ENCODE measurements around the gene SLC8A1.

Gene SLC8A1

DNA sequence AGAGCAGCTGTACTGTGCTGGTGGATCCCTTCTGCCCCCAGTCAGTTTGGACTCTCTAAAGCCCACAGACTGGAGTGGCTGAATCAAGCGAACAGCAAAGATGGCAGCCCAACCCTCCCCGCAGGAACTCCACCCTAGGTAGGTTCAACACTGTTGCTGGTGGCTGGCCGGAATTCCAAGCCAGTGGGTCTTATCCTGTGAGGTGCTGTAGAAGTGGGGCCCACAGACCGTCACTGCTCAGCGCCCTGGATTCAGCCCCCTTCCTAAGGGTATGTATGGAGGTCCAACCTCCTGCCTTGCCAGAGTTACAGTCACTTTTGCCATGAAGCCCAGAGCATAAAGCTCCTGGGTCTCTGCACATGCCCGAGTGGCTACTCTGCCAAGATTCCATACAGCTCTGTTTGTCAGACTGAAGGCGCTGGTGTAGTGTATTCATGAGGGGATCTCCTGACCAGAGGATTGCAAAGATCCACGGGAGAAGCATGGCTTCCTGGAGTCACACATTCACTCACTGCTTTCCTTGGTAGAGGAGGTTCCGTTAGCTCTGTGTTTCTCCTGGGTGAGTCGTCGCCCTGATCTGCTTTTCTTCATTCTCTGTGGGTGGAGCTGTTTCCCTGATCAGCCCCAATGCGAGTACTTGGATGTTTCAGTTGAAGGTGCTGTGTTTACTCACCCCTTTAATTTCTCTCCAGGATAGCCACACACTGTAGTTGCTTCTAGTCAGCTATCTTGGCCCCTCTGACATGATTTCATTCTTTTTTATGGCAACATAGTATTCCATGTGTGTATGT is 379.3 kb downstream of the SLC8A1 start:
- Histone ChIP-seq H3K27ac (no peak overlapping the region), H3K9me3 (ENCODE audit: severe bottlenecking) (peaks cover 6% of the 10 kb centered on the region), H3K36me3 (no peaks in the 10 kb centered on the region), H3K4me3 (ENCODE audit: low read depth, low read length) (no peak overlapping the region), H3K27me3 (ENCODE audit: insufficient read depth, low read depth, severe bottlenecking) (no peaks in the 10 kb centered on the region)
- TF ChIP-seq, protein P1, sequence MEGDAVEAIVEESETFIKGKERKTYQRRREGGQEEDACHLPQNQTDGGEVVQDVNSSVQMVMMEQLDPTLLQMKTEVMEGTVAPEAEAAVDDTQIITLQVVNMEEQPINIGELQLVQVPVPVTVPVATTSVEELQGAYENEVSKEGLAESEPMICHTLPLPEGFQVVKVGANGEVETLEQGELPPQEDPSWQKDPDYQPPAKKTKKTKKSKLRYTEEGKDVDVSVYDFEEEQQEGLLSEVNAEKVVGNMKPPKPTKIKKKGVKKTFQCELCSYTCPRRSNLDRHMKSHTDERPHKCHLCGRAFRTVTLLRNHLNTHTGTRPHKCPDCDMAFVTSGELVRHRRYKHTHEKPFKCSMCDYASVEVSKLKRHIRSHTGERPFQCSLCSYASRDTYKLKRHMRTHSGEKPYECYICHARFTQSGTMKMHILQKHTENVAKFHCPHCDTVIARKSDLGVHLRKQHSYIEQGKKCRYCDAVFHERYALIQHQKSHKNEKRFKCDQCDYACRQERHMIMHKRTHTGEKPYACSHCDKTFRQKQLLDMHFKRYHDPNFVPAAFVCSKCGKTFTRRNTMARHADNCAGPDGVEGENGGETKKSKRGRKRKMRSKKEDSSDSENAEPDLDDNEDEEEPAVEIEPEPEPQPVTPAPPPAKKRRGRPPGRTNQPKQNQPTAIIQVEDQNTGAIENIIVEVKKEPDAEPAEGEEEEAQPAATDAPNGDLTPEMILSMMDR (IDR thresholded peaks at IDR 0.05; ENCODE audit: low read depth, low read length), result no peak
- DNase-seq, result no peak

DNA sequence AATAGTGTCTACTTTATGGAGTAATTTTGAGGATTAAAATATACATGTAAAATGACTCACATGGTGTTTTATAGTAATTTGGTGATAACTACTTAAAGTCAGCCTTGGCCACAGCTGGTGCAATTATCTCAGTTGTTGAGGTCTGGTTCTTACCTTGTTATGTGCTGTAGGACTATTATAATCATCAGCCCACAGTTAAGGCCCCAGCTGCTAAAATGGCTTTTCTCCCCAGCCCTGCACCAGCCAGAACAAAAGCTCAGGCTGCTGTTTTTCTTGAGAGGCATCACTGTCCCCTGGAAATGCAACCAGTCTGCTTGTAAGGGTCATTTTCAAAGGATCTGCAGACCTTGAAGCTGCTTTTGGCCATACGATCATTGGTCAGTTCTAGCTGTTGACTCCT is 389.5 kb downstream of the SLC8A1 start:
- Histone ChIP-seq H3K36me3 (no peaks in the 10 kb centered on the region), H3K27ac (no peak overlapping the region), H3K9me3 (ENCODE audit: severe bottlenecking) (peaks cover 4% of the 10 kb centered on the region), H3K4me3 (ENCODE audit: low read depth, low read length) (no peak overlapping the region), H3K27me3 (ENCODE audit: insufficient read depth, low read depth, severe bottlenecking) (no peaks in the 10 kb centered on the region)
- no peak for DNase-seq
- TF ChIP-seq, protein P1 (IDR thresholded peaks at IDR 0.05; ENCODE audit: low read depth, low read length), result no peak

DNA sequence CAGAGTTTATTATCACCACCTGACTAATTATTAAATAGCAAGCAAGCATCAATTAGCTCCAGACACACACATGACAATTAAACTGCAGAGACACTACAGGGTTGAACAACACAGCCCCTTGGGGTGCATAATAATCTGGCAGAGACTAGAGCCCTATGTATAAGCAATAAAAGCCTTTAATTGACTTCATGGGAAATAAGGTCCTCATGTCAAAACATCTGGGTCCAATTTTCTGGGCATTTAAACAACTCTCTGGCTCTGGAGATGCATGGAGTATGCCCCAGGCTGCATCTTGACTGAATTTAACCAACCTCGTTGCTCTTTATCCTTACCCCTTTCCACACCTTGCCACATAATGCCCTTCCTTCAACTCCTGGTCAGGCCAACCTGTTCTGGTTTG is 402.1 kb downstream of the SLC8A1 start:
- Histone ChIP-seq H3K27me3 (ENCODE audit: insufficient read depth, low read depth, severe bottlenecking) (no peaks in the 10 kb centered on the region), H3K27ac (no peak overlapping the region), H3K36me3 (no peaks in the 10 kb centered on the region), H3K4me3 (ENCODE audit: low read depth, low read length) (no peak overlapping the region), H3K9me3 (ENCODE audit: severe bottlenecking) (no peaks in the 10 kb centered on the region)
- DNase-seq, result no peak
- TF ChIP-seq, protein P1 (IDR thresholded peaks at IDR 0.05; ENCODE audit: low read depth, low read length), result no peak

DNA sequence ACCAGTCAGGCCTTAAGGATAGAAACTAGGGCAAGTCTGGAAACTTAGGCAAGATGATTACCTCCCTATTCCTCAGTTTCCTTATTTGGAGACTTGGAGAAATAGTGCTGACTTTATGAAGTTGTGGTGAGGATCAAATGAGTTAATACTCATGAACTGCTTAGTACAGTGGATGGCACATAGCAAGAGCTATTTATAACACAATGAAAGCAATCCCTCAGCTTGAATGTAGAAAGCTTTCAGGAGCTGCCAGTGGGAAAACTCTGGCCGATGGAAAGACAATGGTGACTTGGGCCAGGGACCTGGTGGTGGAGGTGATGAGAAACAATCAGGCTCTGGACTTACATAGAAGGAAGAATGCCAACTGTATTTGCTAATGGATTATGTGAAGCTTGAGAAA is 403.4 kb downstream of the SLC8A1 start:
- no peaks in the 10 kb centered on the region for H3K36me3 ChIP-seq
- H3K9me3 ChIP-seq (ENCODE audit: severe bottlenecking), result no peaks in the 10 kb centered on the region
- no peak overlapping the region for H3K27ac ChIP-seq
- TF ChIP-seq, protein P1 (IDR thresholded peaks at IDR 0.05; ENCODE audit: low read depth, low read length), result no peak
- no peak overlapping the region for H3K4me3 ChIP-seq (ENCODE audit: low read depth, low read length)
- H3K27me3 ChIP-seq (ENCODE audit: insufficient read depth, low read depth, severe bottlenecking), result no peaks in the 10 kb centered on the region
- no peak for DNase-seq

DNA sequence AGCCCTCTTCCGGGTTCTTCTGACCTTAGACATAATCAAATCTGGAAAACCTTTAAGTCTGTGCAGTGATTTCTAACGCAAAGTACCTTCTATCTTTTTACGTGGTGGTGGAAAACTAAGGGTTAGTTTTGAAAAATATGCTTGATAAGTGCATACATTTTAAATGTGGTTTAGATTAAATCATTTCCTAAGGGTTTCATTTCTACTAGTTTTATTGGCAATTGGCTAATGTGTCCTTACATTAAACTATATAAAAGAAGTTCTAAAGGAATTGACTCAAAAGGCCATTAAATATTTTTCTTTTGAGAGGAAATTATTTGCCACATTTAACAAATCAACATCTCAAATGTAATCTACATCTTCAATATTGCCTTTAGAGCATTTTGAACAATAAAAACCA is 404.5 kb downstream of the SLC8A1 start:
- Histone ChIP-seq H3K4me3 (ENCODE audit: low read depth, low read length) (no peak overlapping the region), H3K27ac (no peak overlapping the region), H3K36me3 (no peaks in the 10 kb centered on the region), H3K27me3 (ENCODE audit: insufficient read depth, low read depth, severe bottlenecking) (no peaks in the 10 kb centered on the region), H3K9me3 (ENCODE audit: severe bottlenecking) (no peaks in the 10 kb centered on the region)
- TF ChIP-seq, protein P1 (IDR thresholded peaks at IDR 0.05; ENCODE audit: low read depth, low read length), result no peak
- no peak for DNase-seq
